ENCODE data around the gene CFAP43. TPM values are rescaled to one million over a fixed set of nuclear protein-coding genes. Genes with fewer than 3 reads are reported as not detected.
A peak's percentile ranks its signal among the peaks of the same experiment; 100 is the strongest.

CFAP43 gene
- total and polyA plus RNA-seq, 4 donors, result 0.10 to 0.27 (median 0.19) TPM; not detected in 1

GRCh38 chr10:104121485-104122224 lies 110.5 kb downstream of the CFAP43 start, which contains the start of gene SFR1:
SFR1 (plus strand) TSS chr10:104122171; CDS start chr10:104122184, 13 bp downstream.
- Histone ChIP-seq H3K4me1 (ENCODE audit: control insufficient read depth in 1 of 2, insufficient read depth in 2 of 2, low read length in 2 of 2) (no peaks in the 10 kb centered on the region), H3K27ac (ENCODE audit: low read depth in 1 of 2, low read length in 2 of 2) (peak within 1 kb of the TSS; percentile 94 to 96), H3K36me3 (ENCODE audit: control insufficient read depth in 1 of 2, insufficient read depth in 2 of 2, low read length in 1 of 2) (no peaks in the 10 kb centered on the region), H3K27me3 (ENCODE audit: control insufficient read depth in 1 of 2, insufficient read depth in 2 of 2, low read length in 1 of 2) (no peaks in the 10 kb centered on the region), H3K4me3 (ENCODE audit: low read length in 2 of 2) (peak within 1 kb of the TSS; percentile 67 to 81), H3K9me3 (ENCODE audit: control insufficient read depth, low read length) (no peaks in the 10 kb centered on the region)
- WGBS, 2 donors, result 0 to 1% methylated on average over 60 to 67 of the region's 67 CpGs
- ATAC-seq (ENCODE audit: low FRiP score) (peak; percentile 98), DNase-seq (peak; percentile 99 to 100)
- intact Hi-C loops (cut with DNase I), result loop anchor here (1.0 to 5.0 kb wide), 5 partner anchors 74 to 234 kb away; partner anchors contain the start of genes SLK (in 1 of the 2) and STN1 (in 1 of the 2)

DNA sequence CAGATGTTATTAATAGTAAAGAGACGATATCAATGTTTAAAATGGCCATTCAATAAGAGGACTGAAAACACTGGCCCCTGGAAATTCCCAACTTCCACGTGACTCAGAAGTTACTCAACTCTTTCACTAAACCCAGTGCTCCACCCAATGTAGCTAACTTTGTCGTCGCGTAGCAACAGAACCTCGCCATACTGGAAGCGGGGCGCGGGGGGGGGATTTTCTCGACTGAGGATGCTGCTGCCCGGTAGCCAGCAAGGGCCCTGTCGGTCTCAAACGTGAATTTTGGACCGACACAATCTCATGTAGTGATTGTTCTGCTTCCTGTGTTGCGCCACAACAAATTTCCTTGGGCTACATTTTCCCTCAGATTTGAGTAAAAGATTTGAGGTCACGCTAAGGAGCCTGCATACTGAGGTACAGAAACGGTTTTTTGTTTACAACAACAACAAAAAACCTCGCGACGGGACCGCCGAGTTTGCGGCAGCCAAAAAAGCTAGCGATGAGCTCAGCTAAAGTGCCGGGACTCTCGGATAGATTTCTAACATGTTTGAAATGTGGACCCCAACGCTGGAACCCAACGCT lies 111.2 kb downstream of the CFAP43 start:
- Histone ChIP-seq H3K4me3 (ENCODE audit: low read length in 2 of 2) (peak overlapping the region; percentile 67 to 81), H3K36me3 (ENCODE audit: control insufficient read depth in 1 of 2, insufficient read depth in 2 of 2, low read length in 1 of 2) (no peaks in the 10 kb centered on the region), H3K27me3 (ENCODE audit: control insufficient read depth in 1 of 2, insufficient read depth in 2 of 2, low read length in 1 of 2) (no peaks in the 10 kb centered on the region), H3K27ac (ENCODE audit: low read depth in 1 of 2, low read length in 2 of 2) (peak overlapping the region; percentile 94 to 96), H3K9me3 (ENCODE audit: control insufficient read depth, low read length) (no peaks in the 10 kb centered on the region), H3K4me1 (ENCODE audit: control insufficient read depth in 1 of 2, insufficient read depth in 2 of 2, low read length in 2 of 2) (no peaks in the 10 kb centered on the region)
- DNase-seq (peak; percentile 95 to 96), ATAC-seq (ENCODE audit: low FRiP score) (peak; percentile 91)
- 0% methylated on average over 28 of the region's 28 CpGs for WGBS, 2 donors
- intact Hi-C loops (cut with DNase I), result loop anchor here (1.0 to 5.0 kb wide), 5 partner anchors 74 to 234 kb away; partner anchors contain the start of genes SLK (in 1 of the 2) and STN1 (in 1 of the 2)

GRCh38 chr10:104120512-104120902 lies 111.7 kb downstream of the CFAP43 start:
- intact Hi-C loops (cut with DNase I), result loop anchor here (5.0 kb wide), 4 partner anchors 73 to 233 kb away; partner anchors contain the start of gene STN1 (in 1 of the 2)
- Histone ChIP-seq H3K27ac (ENCODE audit: low read depth in 1 of 2, low read length in 2 of 2) (peak overlapping the region in 1 of 2 donors; percentile 88), H3K4me1 (ENCODE audit: control insufficient read depth in 1 of 2, insufficient read depth in 2 of 2, low read length in 2 of 2) (no peaks in the 10 kb centered on the region), H3K36me3 (ENCODE audit: control insufficient read depth in 1 of 2, insufficient read depth in 2 of 2, low read length in 1 of 2) (no peaks in the 10 kb centered on the region), H3K27me3 (ENCODE audit: control insufficient read depth in 1 of 2, insufficient read depth in 2 of 2, low read length in 1 of 2) (no peaks in the 10 kb centered on the region), H3K4me3 (ENCODE audit: low read length in 2 of 2) (peak overlapping the region in 1 of 2 donors; percentile 67), H3K9me3 (ENCODE audit: control insufficient read depth, low read length) (no peaks in the 10 kb centered on the region)
- WGBS, 2 donors, result 27% methylated on average over 2 of the region's 2 CpGs
- no peak for ATAC-seq (ENCODE audit: low FRiP score)
- DNase-seq, result no peak

DNA sequence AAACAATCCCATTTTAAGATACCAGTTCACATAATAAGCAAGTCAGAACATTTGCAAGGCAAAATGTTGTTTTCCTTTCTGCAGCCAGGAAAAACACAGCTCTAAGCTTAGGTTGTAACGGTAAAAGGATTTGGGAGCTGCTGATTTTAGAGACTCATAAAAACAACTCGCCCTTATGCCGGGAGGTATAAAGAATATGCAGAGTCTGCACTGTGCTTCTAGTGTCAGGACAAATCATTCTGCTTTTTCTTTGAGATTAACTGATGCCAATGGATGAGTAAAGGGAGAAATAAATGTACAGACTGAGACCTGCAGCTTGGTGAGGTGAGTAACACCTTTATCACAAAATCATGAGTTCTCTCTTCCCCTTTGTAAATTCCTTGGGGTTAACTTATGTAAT lies 112.2 kb downstream of the CFAP43 start:
- ATAC-seq (ENCODE audit: low FRiP score), result no peak
- Histone ChIP-seq H3K27me3 (ENCODE audit: control insufficient read depth in 1 of 2, insufficient read depth in 2 of 2, low read length in 1 of 2) (no peaks in the 10 kb centered on the region), H3K36me3 (ENCODE audit: control insufficient read depth in 1 of 2, insufficient read depth in 2 of 2, low read length in 1 of 2) (no peaks in the 10 kb centered on the region), H3K4me1 (ENCODE audit: control insufficient read depth in 1 of 2, insufficient read depth in 2 of 2, low read length in 2 of 2) (no peaks in the 10 kb centered on the region), H3K27ac (ENCODE audit: low read depth in 1 of 2, low read length in 2 of 2) (no peak overlapping the region), H3K9me3 (ENCODE audit: control insufficient read depth, low read length) (no peaks in the 10 kb centered on the region), H3K4me3 (ENCODE audit: low read length in 2 of 2) (no peak overlapping the region)
- intact Hi-C loops (cut with DNase I), result loop anchor here (5.0 kb wide), 5 partner anchors 73 to 233 kb away; partner anchors contain the start of gene STN1 (in 1 of the 2)
- no peak for DNase-seq
- 2 to 6% methylated on average over 3 of the region's 3 CpGs for WGBS, 2 donors

GRCh38 chr10:104117839-104118323 lies 114.3 kb downstream of the CFAP43 start:
- DNase-seq, result no peak
- no peak for ATAC-seq (ENCODE audit: low FRiP score)
- Histone ChIP-seq H3K36me3 (ENCODE audit: control insufficient read depth in 1 of 2, insufficient read depth in 2 of 2, low read length in 1 of 2) (no peaks in the 10 kb centered on the region), H3K4me1 (ENCODE audit: control insufficient read depth in 1 of 2, insufficient read depth in 2 of 2, low read length in 2 of 2) (no peaks in the 10 kb centered on the region), H3K9me3 (ENCODE audit: control insufficient read depth, low read length) (no peaks in the 10 kb centered on the region), H3K27me3 (ENCODE audit: control insufficient read depth in 1 of 2, insufficient read depth in 2 of 2, low read length in 1 of 2) (no peaks in the 10 kb centered on the region), H3K4me3 (ENCODE audit: low read length in 2 of 2) (no peak overlapping the region), H3K27ac (ENCODE audit: low read depth in 1 of 2, low read length in 2 of 2) (no peak overlapping the region)
- intact Hi-C loops (cut with DNase I), result loop anchor here in 1 of 2 donors (5.0 kb wide), 1 partner anchor 76 kb away; no protein-coding TSS in a partner anchor
- WGBS, 2 donors, result 95 to 97% methylated on average over 4 of the region's 4 CpGs

DNA sequence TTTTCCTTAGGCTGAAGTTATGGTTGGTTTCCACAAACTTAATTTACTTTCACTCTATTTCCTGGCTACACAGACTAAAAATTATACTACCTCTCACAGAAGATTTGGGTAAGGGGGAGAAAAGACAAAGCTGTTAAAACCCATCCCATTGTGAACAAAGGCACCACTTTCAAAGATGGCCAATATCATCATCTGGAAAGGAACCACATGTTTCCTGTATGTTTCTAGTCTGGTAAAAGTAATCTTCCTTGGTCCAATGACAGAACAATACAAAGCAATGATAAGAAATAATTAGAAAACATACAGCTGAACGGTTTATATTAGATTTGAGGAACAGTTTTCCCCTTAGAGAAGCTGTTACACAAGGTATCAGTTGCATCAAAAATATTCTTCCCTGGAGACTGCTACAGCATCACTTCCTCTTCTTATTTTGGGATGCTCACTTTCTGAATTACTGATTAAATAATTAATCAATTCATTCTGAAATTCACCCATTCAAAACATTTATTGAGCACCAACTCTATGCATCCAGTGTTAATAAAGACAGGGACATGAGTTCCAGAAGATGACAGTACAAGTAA lies 118.7 kb downstream of the CFAP43 start:
- Histone ChIP-seq H3K27ac (ENCODE audit: low read depth in 1 of 2, low read length in 2 of 2) (no peak overlapping the region), H3K27me3 (ENCODE audit: control insufficient read depth in 1 of 2, insufficient read depth in 2 of 2, low read length in 1 of 2) (no peaks in the 10 kb centered on the region), H3K9me3 (ENCODE audit: control insufficient read depth, low read length) (no peaks in the 10 kb centered on the region), H3K4me3 (ENCODE audit: low read length in 2 of 2) (no peak overlapping the region), H3K4me1 (ENCODE audit: control insufficient read depth in 1 of 2, insufficient read depth in 2 of 2, low read length in 2 of 2) (no peaks in the 10 kb centered on the region), H3K36me3 (ENCODE audit: control insufficient read depth in 1 of 2, insufficient read depth in 2 of 2, low read length in 1 of 2) (no peaks in the 10 kb centered on the region)
- no peak for DNase-seq
- intact Hi-C loops (cut with DNase I), result no loop called here
- no peak for ATAC-seq (ENCODE audit: low FRiP score)
- WGBS, 2 donors, result 71% methylated on average over 1 of the region's 1 CpG

DNA sequence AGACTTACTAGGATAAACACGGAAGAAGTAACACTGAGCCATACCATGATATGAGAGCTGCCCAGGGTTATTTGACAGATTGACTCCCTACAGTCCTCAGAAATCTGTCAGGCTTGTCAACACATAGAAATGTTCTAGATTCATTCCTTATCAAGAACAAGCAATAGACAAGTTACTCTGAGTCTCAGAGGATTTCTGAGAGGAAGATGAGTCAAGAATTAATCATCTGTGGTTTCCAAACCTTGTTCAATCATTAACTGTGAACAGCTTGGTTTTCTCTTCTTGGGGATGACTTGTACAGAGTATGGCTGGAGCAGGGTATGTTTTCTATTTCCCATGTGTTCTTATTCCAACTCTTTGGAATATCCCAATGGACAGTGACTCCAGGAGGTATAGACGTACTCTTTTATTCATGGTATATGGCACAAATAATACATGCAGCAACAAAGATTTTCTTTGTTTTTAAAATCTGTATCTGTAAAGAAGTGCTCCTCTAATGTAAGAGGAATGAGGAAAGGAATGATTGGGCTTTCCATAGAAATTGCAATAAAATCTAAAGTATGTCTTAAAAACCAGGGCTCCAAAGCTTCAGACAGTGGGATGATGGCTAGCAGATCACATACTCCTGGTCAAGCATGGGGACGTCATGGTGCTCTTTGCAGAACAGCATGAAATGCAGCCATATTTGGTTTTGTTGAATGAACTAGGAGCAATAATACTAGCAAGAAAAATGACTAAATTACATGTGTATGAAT lies 122.1 kb downstream of the CFAP43 start:
- Histone ChIP-seq H3K27me3 (ENCODE audit: control insufficient read depth in 1 of 2, insufficient read depth in 2 of 2, low read length in 1 of 2) (no peaks in the 10 kb centered on the region), H3K4me1 (ENCODE audit: control insufficient read depth in 1 of 2, insufficient read depth in 2 of 2, low read length in 2 of 2) (no peaks in the 10 kb centered on the region), H3K36me3 (ENCODE audit: control insufficient read depth in 1 of 2, insufficient read depth in 2 of 2, low read length in 1 of 2) (no peaks in the 10 kb centered on the region), H3K4me3 (ENCODE audit: low read length in 2 of 2) (no peak overlapping the region), H3K9me3 (ENCODE audit: control insufficient read depth, low read length) (no peaks in the 10 kb centered on the region), H3K27ac (ENCODE audit: low read depth in 1 of 2, low read length in 2 of 2) (no peak overlapping the region)
- intact Hi-C loops (cut with DNase I), result no loop called here
- ATAC-seq (ENCODE audit: low FRiP score) (no peak), DNase-seq (no peak)
- WGBS, 2 donors, result 64 to 66% methylated on average over 3 of the region's 3 CpGs

DNA sequence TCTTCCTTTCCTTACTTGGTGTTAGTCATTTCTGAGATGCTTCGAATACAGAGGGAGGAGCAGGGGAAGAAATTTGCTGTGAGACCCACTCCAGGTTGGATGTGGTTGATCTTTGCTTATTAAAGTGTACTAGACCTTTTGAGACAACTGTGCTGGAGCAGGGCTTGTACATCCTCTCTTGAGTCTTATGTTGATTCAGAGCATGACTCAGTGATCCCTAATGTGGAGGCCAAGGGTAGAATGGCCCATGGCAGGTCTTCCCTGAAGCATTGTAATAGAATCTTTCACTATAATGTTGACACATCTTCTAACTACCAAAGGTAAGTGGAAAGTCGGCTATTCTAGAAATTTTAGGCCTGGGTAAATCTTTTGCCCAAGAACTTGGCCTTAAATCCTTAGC lies 127.2 kb downstream of the CFAP43 start:
- intact Hi-C loops (cut with DNase I), result no loop called here
- Histone ChIP-seq H3K9me3 (ENCODE audit: control insufficient read depth, low read length) (no peaks in the 10 kb centered on the region), H3K27ac (ENCODE audit: low read depth in 1 of 2, low read length in 2 of 2) (no peak overlapping the region), H3K36me3 (ENCODE audit: control insufficient read depth in 1 of 2, insufficient read depth in 2 of 2, low read length in 1 of 2) (no peaks in the 10 kb centered on the region), H3K4me1 (ENCODE audit: control insufficient read depth in 1 of 2, insufficient read depth in 2 of 2, low read length in 2 of 2) (peaks cover 0 to 11% of the 10 kb centered on the region in 2 donors), H3K4me3 (ENCODE audit: low read length in 2 of 2) (no peak overlapping the region), H3K27me3 (ENCODE audit: control insufficient read depth in 1 of 2, insufficient read depth in 2 of 2, low read length in 1 of 2) (no peaks in the 10 kb centered on the region)
- WGBS, 2 donors, result 90 to 97% methylated on average over 2 of the region's 2 CpGs
- no peak for DNase-seq
- ATAC-seq (ENCODE audit: low FRiP score), result no peak
